ENCODE results near the gene PITPNC1. TPM values are rescaled to one million over a fixed set of nuclear protein-coding genes. Genes with fewer than 3 reads are reported as not detected.

PITPNC1 gene
- total RNA-seq, 1 experiment from 2014 or later = 20.8 TPM

DNA sequence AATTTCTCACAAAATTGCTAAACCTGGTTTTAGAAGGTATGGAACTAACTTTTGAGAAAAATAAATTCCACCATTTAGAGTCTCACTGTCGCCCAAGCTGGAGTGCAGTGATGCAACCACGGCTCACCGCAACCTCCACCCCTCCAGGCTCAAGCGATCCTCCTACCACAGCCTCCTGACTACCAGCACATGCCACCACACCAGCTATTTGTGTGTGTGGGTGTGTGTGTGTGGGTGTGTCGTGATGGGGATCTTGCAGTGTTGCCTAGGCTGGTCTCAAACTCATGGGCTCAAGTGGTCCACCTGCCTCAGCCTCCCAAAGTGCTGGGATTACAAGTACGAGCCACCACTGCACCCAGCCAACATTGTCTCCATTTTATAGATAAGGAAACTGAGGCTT is 269.4 kb downstream of the PITPNC1 start:
- H3K4me1 ChIP-seq (ENCODE audit: control insufficient read depth, insufficient read depth, low read length) = no peaks in the 10 kb centered on the region
- H3K4me3 ChIP-seq (ENCODE audit: low read depth in 2 of 2, low read length in 2 of 2) = no peak overlapping the region
- in situ Hi-C loops (cut with HindIII; ENCODE audit: low pct_unique_long_range_greater_than_20kb, low sequenced_read_pairs) = no loop called here
- BruUV-seq (replicated peaks) = no TSS peak
- POLR2A ChIA-PET = no interaction called here
- intact Hi-C loops (cut with micrococcal nuclease; ENCODE audit: unreplicated experiment) = no loop called here
- CTCF ChIA-PET = no interaction called here
- ATAC-seq = no peak
- H3K27me3 ChIP-seq (ENCODE audit: control insufficient read depth, insufficient read depth, low read length) = no peaks in the 10 kb centered on the region
- no peak overlapping the region for H3K27ac ChIP-seq (ENCODE audit: low read length)
- DNase-seq (ENCODE audit: low read depth, low spot score) = no peak
- H3K9me3 ChIP-seq (ENCODE audit: control insufficient read depth, insufficient read depth, low read depth, low read length) = no peaks in the 10 kb centered on the region
- no peaks in the 10 kb centered on the region for H3K36me3 ChIP-seq (ENCODE audit: control insufficient read depth, insufficient read depth, low read length)
- no peak for TF ChIP-seq TCF7L2 (IDR thresholded peaks at IDR 0.05; ENCODE audit: low read depth, low read length)
- no peak for TF ChIP-seq POLR2AphosphoS5 (IDR thresholded peaks at IDR 0.05; ENCODE audit: low read depth, low read length)
- no peak for TF ChIP-seq REST (IDR thresholded peaks at IDR 0.05; ENCODE audit: insufficient read depth in 1 of 2, low read depth in 2 of 2, low read length in 1 of 2)
- no peak for TF ChIP-seq SIN3A (IDR thresholded peaks at IDR 0.05; ENCODE audit: borderline replicate concordance, insufficient read depth, low read depth, low read length)
- TF ChIP-seq, protein P1, sequence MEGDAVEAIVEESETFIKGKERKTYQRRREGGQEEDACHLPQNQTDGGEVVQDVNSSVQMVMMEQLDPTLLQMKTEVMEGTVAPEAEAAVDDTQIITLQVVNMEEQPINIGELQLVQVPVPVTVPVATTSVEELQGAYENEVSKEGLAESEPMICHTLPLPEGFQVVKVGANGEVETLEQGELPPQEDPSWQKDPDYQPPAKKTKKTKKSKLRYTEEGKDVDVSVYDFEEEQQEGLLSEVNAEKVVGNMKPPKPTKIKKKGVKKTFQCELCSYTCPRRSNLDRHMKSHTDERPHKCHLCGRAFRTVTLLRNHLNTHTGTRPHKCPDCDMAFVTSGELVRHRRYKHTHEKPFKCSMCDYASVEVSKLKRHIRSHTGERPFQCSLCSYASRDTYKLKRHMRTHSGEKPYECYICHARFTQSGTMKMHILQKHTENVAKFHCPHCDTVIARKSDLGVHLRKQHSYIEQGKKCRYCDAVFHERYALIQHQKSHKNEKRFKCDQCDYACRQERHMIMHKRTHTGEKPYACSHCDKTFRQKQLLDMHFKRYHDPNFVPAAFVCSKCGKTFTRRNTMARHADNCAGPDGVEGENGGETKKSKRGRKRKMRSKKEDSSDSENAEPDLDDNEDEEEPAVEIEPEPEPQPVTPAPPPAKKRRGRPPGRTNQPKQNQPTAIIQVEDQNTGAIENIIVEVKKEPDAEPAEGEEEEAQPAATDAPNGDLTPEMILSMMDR (IDR thresholded peaks at IDR 0.05) = no peak

- intact Hi-C loops (cut with micrococcal nuclease; ENCODE audit: unreplicated experiment) = no loop called here
- ATAC-seq = no peak
Measured at GRCh38 chr17:67647482-67647881, 270.4 kb downstream of the PITPNC1 start.

More at GRCh38 chr17:67647482-67647881, 270.4 kb downstream of the PITPNC1 start:
- Histone ChIP-seq H3K4me1 (ENCODE audit: control insufficient read depth, insufficient read depth, low read length) (no peaks in the 10 kb centered on the region), H3K36me3 (ENCODE audit: control insufficient read depth, insufficient read depth, low read length) (no peaks in the 10 kb centered on the region), H3K9me3 (ENCODE audit: control insufficient read depth, insufficient read depth, low read depth, low read length) (no peaks in the 10 kb centered on the region), H3K27me3 (ENCODE audit: control insufficient read depth, insufficient read depth, low read length) (no peaks in the 10 kb centered on the region), H3K4me3 (ENCODE audit: low read depth in 2 of 2, low read length in 2 of 2) (no peak overlapping the region), H3K27ac (ENCODE audit: low read length) (no peak overlapping the region)
- DNase-seq (ENCODE audit: low read depth, low spot score) = no peak
- ChIA-PET POLR2A (interaction anchor here (0.6 kb wide), 1 partner anchor 53 kb away, joined by 6 read pairs; no protein-coding TSS in a partner anchor), CTCF (no interaction called here)
- TF ChIP-seq TCF7L2 (IDR thresholded peaks at IDR 0.05; ENCODE audit: low read depth, low read length) (no peak), REST (IDR thresholded peaks at IDR 0.05; ENCODE audit: insufficient read depth in 1 of 2, low read depth in 2 of 2, low read length in 1 of 2) (no peak), POLR2AphosphoS5 (IDR thresholded peaks at IDR 0.05; ENCODE audit: low read depth, low read length) (no peak), SIN3A (IDR thresholded peaks at IDR 0.05; ENCODE audit: borderline replicate concordance, insufficient read depth, low read depth, low read length) (no peak)
- TF ChIP-seq, protein P1 (IDR thresholded peaks at IDR 0.05) = no peak
- in situ Hi-C loops (cut with HindIII; ENCODE audit: low pct_unique_long_range_greater_than_20kb, low sequenced_read_pairs) = no loop called here
- no TSS peak for BruUV-seq (replicated peaks)

Measured in Panc1 (cell line).